Skeletal muscle satellite cell (primary cell): ENCODE measurements around the gene SCAPER.
"Not testable (repeated sequence)": the region's sequence is repeated elsewhere in the genome, so short reads cannot be mapped to it uniquely, and the experiment has no call there.

Experiments used
- H3K27me3 ChIP-seq: 2 replicates; pipeline ENCODE4 v1.7.0; 2013; ENCODE audit warnings: low read length; ENCODE audit not compliant: control insufficient read depth, insufficient read depth
- H3K36me3 ChIP-seq: 2 replicates; pipeline ENCODE4 v1.7.0; 2013; ENCODE audit warnings: mild to moderate bottlenecking, control low read depth, low read length; ENCODE audit not compliant: insufficient read depth
- H3K4me1 ChIP-seq: 2 replicates; pipeline ENCODE4 v1.7.0; 2013; ENCODE audit warnings: low read length; ENCODE audit not compliant: control insufficient read depth, insufficient read depth
- H3K4me2 ChIP-seq: 2 replicates; pipeline ENCODE4 v1.7.0; 2013; ENCODE audit warnings: mild to moderate bottlenecking, low read length
- H3K4me3 ChIP-seq: 2 replicates; pipeline ENCODE4 v1.7.0; 2013; ENCODE audit warnings: low read length
- H3K9ac ChIP-seq: 2 replicates; pipeline ENCODE4 v1.7.0; 2013; ENCODE audit warnings: mild to moderate bottlenecking, low read depth, low read length, moderate library complexity
- H3K9me3 ChIP-seq: replicated peaks from 2 replicates; pipeline ENCODE4 v1.7.0; 2013; ENCODE audit warnings: mild to moderate bottlenecking, control low read depth, low read length

SCAPER gene

DNA sequence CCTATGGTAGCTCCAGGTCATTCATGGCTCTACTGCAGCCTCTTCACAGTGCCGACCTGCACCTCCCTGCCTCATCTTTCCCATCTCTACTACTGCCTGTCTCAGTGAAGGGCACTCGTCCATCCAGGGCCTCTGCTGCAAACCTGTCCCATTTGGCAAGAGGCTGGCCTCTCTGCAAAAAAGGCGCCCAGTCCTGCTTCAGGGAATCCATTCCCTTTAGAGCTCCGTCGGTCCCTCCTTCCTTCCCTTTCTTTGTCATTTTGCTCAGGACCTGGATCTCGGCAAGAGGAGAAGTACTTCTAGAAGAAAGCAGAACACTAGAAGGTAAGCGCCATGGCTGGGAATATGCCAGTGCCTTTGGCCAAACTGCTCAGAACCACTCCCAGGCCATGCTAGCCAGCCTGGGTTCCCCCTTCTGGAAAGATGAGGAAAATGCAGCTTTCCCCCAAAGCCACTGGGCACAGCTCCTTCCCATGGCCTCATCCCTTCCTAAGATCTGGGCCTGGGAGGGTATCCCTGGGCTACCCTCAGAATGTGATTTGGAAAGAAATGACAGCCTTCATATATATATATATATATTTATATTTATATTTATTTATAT lies 575.0 kb downstream of the SCAPER start:
- H3K27me3 ChIP-seq: peaks cover 13% of the 10 kb centered on the region
- H3K4me2 ChIP-seq: no peak overlapping the region

DNA sequence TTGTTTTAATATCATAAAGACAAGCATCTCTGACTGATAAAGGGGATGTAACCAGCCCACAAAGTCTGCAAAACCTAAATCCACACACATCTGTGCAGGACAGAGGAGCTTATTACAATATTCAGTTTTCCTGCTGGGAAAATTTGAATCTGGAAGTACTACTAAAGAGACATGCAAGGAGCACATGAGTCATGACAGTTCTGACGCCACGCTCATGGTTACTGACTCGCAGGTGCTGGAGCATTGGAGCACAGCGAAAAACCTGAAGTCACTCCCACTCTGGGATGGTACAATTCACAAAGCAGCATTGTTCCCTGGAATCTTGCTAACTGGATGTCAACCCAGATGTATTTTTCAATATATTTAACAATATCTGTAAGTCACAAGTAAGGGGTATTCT lies 576.2 kb downstream of the SCAPER start:
- Histone ChIP-seq H3K4me1 (no peaks in the 10 kb centered on the region), H3K4me3 (no peak overlapping the region), H3K9me3 (no peaks in the 10 kb centered on the region), H3K36me3 (no peaks in the 10 kb centered on the region), H3K4me2 (no peak overlapping the region), H3K27me3 (peaks cover 23% of the 10 kb centered on the region), H3K9ac (no peak overlapping the region)

More for the DNA sequence above, 575.0 kb downstream of the SCAPER start:
- H3K9me3 ChIP-seq: no peaks in the 10 kb centered on the region
- peaks cover 2% of the 10 kb centered on the region for H3K4me1 ChIP-seq
- H3K4me3 ChIP-seq: no peak overlapping the region
- H3K36me3 ChIP-seq: no peaks in the 10 kb centered on the region
- no peak overlapping the region for H3K9ac ChIP-seq

DNA sequence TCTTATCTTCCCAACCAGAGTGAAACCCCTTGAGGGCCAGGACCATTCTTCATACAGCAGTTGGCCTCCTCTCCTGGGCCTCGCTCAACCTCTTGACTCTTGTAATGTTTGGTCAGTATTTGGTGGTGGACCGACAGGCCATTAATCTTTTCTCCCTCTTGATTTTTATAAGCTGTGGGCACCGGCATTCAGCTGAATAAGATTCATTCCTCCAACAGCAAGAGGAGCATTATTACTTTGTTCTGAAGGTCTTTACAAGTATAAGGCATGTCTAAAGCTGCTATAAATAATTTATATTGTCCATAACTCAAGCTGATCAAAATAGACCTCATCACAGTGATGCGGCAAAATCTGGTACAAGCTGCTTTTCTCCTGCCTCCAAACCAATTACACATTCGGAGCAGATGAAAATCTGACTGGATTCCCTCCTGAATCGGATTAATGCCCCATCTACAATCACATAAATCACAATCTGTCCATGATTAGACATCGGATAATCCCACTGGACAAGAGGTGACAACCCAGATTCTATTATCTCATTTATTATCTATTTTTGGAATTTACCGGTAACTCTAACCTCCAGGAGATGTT lies 576.9 kb downstream of the SCAPER start:
- Histone ChIP-seq H3K9me3 (no peaks in the 10 kb centered on the region), H3K4me3 (no peak overlapping the region), H3K4me2 (no peak overlapping the region), H3K4me1 (no peaks in the 10 kb centered on the region), H3K36me3 (no peaks in the 10 kb centered on the region), H3K27me3 (peaks cover 27% of the 10 kb centered on the region), H3K9ac (no peak overlapping the region)

DNA sequence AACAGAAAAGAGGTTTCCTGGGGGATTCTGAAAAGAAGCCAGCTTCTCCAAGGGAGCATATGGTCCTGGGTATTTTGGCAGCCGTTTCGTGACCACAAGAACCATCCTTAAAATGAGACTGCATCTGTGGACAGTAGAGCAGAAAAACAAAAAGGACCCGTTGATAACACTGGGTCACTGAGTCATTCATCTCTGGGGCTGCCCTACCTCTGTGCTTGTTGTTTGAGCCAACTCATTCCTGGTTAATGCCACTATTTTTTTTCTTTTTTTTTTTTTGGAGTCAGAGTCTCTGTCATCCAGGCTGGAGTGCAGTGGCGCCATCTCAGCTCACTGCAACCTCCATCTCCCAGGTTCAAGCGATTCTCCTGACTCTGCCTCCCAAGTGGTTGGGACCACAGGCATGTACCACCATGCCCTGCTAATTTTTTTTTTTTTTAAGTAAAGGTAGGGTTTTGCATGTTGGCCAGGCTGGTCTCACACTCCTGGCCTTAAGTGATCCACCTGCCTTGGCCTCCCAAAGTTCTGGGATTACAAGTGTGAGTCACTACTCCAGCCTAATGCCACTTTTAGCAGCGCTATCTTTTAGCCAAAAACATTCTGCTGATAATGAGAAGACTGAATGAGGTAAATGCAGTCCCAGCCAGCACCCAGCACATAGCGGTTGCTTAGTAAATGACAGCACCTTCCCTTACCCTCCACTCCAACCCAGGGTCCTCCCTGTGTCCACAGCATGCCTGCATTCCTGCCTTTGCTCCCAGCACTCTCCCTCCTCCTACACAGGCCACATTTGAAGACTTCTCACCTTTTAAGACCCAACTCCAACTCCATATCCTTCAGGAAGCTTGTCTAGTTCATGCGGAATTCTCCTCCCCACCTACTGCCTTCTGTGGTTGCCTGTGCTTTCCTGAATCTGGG lies 577.7 kb downstream of the SCAPER start:
- Histone ChIP-seq H3K36me3 (no peaks in the 10 kb centered on the region), H3K4me3 (no peak overlapping the region), H3K4me1 (no peaks in the 10 kb centered on the region), H3K27me3 (peaks cover 32% of the 10 kb centered on the region), H3K9me3 (no peaks in the 10 kb centered on the region), H3K9ac (no peak overlapping the region), H3K4me2 (no peak overlapping the region)

DNA sequence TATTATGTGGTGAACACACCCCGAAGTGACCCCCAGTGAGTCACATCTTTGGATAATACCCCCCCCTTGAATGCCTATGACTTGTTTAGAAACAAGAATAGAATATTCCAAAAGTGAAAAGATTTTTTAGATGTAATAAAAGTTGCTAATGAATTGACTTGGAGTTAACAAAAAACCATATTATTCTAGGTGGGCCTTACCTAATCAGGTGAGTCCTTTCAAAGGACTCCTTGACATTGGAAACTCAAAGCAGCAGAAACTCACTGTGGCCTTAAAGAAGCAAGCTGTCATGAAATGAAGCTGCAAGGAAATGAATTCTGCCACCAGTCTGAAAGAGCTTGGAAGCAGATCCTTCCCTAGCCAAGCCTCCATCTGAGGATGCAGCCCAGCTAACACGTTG lies 579.4 kb downstream of the SCAPER start:
- H3K9me3 ChIP-seq: no peaks in the 10 kb centered on the region
- no peak overlapping the region for H3K9ac ChIP-seq

DNA sequence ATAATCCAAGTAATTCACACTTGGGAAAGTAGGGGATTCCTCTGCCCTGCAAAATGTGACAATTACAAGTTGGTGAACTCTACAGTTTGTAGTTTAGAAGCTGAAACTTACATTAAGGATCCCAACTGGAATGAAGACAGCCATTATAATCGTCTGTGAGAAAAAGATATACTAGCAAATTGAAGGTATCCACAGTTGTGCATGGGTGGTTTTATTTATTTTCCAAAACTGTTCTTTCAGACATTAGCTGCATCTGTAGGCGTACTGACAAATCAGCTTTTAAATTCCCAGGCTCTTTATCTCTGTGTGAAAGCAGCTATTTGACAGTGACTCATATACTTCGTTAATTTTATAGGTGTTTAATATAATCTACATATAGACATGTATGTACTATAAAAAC lies 581.1 kb downstream of the SCAPER start:
- Histone ChIP-seq H3K4me3 (no peak overlapping the region), H3K36me3 (no peaks in the 10 kb centered on the region), H3K4me2 (no peak overlapping the region), H3K9ac (no peak overlapping the region), H3K27me3 (peaks cover 41% of the 10 kb centered on the region), H3K9me3 (no peaks in the 10 kb centered on the region), H3K4me1 (no peaks in the 10 kb centered on the region)

More for the DNA sequence above, 579.4 kb downstream of the SCAPER start:
- H3K27me3 ChIP-seq: peaks cover 41% of the 10 kb centered on the region
- no peak overlapping the region for H3K4me2 ChIP-seq
- H3K4me3 ChIP-seq: no peak overlapping the region
- H3K36me3 ChIP-seq: no peaks in the 10 kb centered on the region
- H3K4me1 ChIP-seq: no peaks in the 10 kb centered on the region

DNA sequence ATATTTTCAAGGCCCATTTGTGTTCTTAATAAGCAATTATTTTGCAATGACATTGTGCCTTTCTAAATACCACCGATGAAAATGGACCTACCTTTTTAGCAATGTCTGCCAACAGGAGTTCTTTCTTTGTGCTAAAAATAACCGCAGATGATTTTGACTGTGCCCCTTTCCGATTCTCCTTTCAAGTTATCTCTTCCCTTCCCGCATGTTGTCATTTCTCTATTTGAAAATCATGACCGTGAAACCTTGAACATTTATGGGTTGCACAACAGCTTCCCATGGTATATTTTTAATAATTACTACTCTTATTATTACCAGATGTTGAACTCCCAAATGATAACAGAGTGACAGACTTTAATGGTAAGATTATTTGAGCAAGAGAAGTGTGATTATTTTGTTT lies 583.5 kb downstream of the SCAPER start:
- Histone ChIP-seq H3K27me3 (peaks cover 28% of the 10 kb centered on the region), H3K4me3 (no peak overlapping the region), H3K36me3 (no peaks in the 10 kb centered on the region), H3K4me2 (no peak overlapping the region), H3K9ac (no peak overlapping the region), H3K4me1 (no peaks in the 10 kb centered on the region), H3K9me3 (no peaks in the 10 kb centered on the region)

DNA sequence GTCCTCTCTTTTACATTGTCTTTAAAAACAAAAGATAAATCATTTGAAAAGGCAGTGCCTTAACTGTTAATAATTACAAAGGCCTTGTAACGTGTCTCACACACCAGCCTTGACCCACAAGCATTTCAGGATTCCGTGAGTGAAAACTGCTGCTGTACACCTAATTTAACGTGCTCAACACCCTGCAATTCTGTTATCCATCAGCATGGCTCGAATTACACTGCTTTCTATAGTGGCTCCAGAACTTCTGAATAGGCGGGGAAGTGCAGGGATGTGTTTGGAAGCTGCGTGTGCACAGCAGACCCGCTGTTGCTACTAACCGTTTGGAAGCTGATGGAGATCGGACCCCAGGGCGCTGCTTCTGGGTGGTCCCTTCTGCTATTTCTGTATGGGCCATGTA lies 584.0 kb downstream of the SCAPER start:
- Histone ChIP-seq H3K27me3 (peaks cover 28% of the 10 kb centered on the region), H3K9me3 (no peaks in the 10 kb centered on the region), H3K4me2 (no peak overlapping the region), H3K4me1 (no peaks in the 10 kb centered on the region), H3K9ac (no peak overlapping the region), H3K4me3 (no peak overlapping the region), H3K36me3 (no peaks in the 10 kb centered on the region)

DNA sequence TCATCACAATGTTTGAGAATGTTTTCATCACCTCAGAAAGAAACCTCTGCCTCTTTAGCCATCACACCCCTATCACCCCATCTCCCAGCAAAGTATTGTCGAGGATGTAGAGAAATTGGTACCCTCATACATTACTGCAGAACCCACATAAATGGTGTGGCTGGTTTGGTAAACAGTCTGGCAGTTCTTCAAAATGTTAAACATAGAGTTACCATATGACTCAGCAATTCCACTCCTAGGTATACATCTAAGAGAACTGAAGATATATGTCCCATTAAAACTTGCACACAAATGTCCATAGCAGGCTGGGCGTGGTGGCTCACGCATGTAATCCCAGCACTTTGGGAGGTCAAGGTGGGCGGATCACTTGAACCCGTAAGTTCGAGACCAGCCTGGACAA lies 585.1 kb downstream of the SCAPER start:
- H3K36me3 ChIP-seq: no peaks in the 10 kb centered on the region
- no peaks in the 10 kb centered on the region for H3K9me3 ChIP-seq
- peaks cover 28% of the 10 kb centered on the region for H3K27me3 ChIP-seq
- no peak overlapping the region for H3K4me2 ChIP-seq
- no peak overlapping the region for H3K9ac ChIP-seq
- H3K4me1 ChIP-seq: no peaks in the 10 kb centered on the region
- H3K4me3 ChIP-seq: no peak overlapping the region

DNA sequence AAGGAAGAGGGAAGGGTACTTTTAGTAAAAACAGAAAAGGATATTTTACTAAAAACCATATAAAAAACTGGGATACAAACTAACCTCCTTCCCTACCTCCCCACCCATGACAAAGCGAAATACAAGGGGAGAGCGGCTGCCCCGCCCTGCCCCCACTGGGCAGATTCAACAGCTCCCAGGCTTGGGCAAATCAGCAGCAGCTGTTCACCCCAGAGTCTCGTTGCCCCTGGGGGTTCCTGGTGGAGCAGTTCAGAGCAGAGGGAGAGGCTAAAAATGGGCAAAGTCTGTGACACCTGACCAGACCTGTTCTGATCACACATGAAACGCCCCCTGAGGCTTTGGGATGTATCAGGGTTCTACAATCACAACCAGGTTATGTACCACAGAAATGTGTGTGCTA lies 591.4 kb downstream of the SCAPER start:
- H3K27me3 ChIP-seq: no peaks in the 10 kb centered on the region
- H3K4me3 ChIP-seq: no peak overlapping the region
- no peaks in the 10 kb centered on the region for H3K36me3 ChIP-seq
- H3K9me3 ChIP-seq: no peaks in the 10 kb centered on the region
- no peak overlapping the region for H3K4me2 ChIP-seq
- H3K9ac ChIP-seq: no peak overlapping the region
- peaks cover 16% of the 10 kb centered on the region for H3K4me1 ChIP-seq

DNA sequence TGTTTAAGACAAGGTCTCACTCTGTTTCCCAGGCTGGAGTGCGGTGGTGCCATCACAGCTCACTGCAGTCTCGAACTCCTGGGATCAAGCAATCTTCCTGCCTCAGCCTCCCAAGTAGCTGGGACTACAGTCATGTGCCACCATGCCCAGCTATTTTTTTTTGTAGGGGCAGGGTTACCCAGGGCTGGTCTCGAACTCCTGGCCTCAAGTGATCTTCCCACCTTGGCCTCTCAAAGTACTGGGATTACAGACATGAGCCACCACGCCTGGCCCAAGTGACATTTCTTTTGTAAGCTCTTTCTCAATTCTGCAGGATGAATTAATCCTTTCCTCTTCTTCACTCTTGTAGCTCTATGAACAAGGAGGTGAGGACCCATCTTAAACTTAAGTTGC lies 592.0 kb downstream of the SCAPER start:
- not testable (repeated sequence) for H3K9ac ChIP-seq, H3K9me3 ChIP-seq, H3K36me3 ChIP-seq, H3K4me3 ChIP-seq, H3K27me3 ChIP-seq
- peak overlapping the region; percentile 28 for H3K4me2 ChIP-seq
- H3K4me1 ChIP-seq: peaks cover 16% of the 10 kb centered on the region
